MG63 (cell line): ENCODE measurements around the gene TMEM174. TPM values are rescaled to one million over a fixed set of nuclear protein-coding genes. Genes with fewer than 3 reads are reported as not detected.

Experiments
- DNase-seq: peaks from one replicate; pipeline ENCODE4 v3.0.0-alpha.2; 2020
- H3K27me3 ChIP-seq: fragments of 250-450 bp; sonication (Bioruptor Pico); 2 replicates; pipeline ENCODE4 v1.5.1; 2020; ENCODE audit warnings: mild to moderate bottlenecking, moderate library complexity
- H3K36me3 ChIP-seq: fragments of 250-450 bp; sonication (Bioruptor Pico); 2 replicates; pipeline ENCODE4 v1.5.1; 2020; ENCODE audit warnings: mild to moderate bottlenecking, moderate library complexity
- H3K4me3 ChIP-seq: fragments of 250-450 bp; sonication (Bioruptor Pico); 2 replicates; pipeline ENCODE4 v1.5.1; 2020; ENCODE audit warnings: mild to moderate bottlenecking, moderate library complexity
- H3K9me3 ChIP-seq: fragments of 250-450 bp; sonication (Bioruptor Pico); 2 replicates; pipeline ENCODE4 v1.5.1; 2020; ENCODE audit warnings: mild to moderate bottlenecking, moderate library complexity
- total RNA-seq: library from RNA; depleted of rRNA; stranded (reverse); fragments of >200 nt; shearing (Covaris generic); gene quantifications from 2 replicates; pipeline ENCODE4 v1.2.3, GENCODE V29; 2014; ENCODE audit warnings: low replicate concordance

TMEM174 gene
- total RNA-seq, 1 experiment from 2014 or later: not detected

GRCh38 chr5:73150876-73151275 is 22.1 kb upstream of the TMEM174 start:
- DNase-seq: no peak
- Histone ChIP-seq H3K36me3 (no peaks in the 10 kb centered on the region), H3K27me3 (no peaks in the 10 kb centered on the region), H3K9me3 (no peaks in the 10 kb centered on the region), H3K4me3 (no peak overlapping the region)

GRCh38 chr5:73151766-73152410 is 21.1 kb upstream of the TMEM174 start:
- Histone ChIP-seq H3K4me3 (no peak overlapping the region), H3K36me3 (no peaks in the 10 kb centered on the region), H3K9me3 (no peaks in the 10 kb centered on the region), H3K27me3 (no peaks in the 10 kb centered on the region)
- no peak for DNase-seq

- Histone ChIP-seq H3K4me3 (no peak overlapping the region), H3K9me3 (no peaks in the 10 kb centered on the region), H3K36me3 (no peaks in the 10 kb centered on the region), H3K27me3 (no peaks in the 10 kb centered on the region)
- DNase-seq: no peak
Observed at GRCh38 chr5:73152411-73153388, 20.3 kb upstream of the TMEM174 start.

DNA sequence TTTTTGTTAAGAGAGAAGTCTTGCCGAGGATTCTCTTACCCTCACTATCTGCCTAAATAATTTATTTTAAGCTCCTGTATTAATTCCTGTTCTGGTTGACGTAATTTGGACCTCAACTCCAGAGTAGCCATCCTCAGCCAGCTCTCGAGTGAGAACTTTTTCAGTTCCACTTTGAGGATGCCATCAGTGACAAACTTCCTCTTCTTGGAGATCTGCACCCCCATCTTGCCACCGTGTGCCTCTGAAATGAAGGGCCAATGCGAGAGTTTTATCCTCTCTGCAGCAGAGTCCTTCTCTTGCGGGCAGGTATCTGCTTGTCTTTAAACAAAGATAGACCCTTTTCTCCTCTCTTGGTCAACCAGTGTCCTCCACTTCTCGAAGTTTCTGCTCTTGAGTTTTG is 19.5 kb upstream of the TMEM174 start:
- no peaks in the 10 kb centered on the region for H3K27me3 ChIP-seq
- no peaks in the 10 kb centered on the region for H3K9me3 ChIP-seq
- no peak for DNase-seq
- H3K4me3 ChIP-seq: no peak overlapping the region
- H3K36me3 ChIP-seq: no peaks in the 10 kb centered on the region

- no peaks in the 10 kb centered on the region for H3K9me3 ChIP-seq
- H3K36me3 ChIP-seq: no peaks in the 10 kb centered on the region
- DNase-seq: no peak
- no peak overlapping the region for H3K4me3 ChIP-seq
- H3K27me3 ChIP-seq: no peaks in the 10 kb centered on the region
Observed at GRCh38 chr5:73154208-73155006, 18.6 kb upstream of the TMEM174 start.

- Histone ChIP-seq H3K27me3 (no peaks in the 10 kb centered on the region), H3K36me3 (no peaks in the 10 kb centered on the region), H3K4me3 (no peak overlapping the region), H3K9me3 (no peaks in the 10 kb centered on the region)
- DNase-seq: no peak
Observed at GRCh38 chr5:73155271-73156222, 17.4 kb upstream of the TMEM174 start.

DNA sequence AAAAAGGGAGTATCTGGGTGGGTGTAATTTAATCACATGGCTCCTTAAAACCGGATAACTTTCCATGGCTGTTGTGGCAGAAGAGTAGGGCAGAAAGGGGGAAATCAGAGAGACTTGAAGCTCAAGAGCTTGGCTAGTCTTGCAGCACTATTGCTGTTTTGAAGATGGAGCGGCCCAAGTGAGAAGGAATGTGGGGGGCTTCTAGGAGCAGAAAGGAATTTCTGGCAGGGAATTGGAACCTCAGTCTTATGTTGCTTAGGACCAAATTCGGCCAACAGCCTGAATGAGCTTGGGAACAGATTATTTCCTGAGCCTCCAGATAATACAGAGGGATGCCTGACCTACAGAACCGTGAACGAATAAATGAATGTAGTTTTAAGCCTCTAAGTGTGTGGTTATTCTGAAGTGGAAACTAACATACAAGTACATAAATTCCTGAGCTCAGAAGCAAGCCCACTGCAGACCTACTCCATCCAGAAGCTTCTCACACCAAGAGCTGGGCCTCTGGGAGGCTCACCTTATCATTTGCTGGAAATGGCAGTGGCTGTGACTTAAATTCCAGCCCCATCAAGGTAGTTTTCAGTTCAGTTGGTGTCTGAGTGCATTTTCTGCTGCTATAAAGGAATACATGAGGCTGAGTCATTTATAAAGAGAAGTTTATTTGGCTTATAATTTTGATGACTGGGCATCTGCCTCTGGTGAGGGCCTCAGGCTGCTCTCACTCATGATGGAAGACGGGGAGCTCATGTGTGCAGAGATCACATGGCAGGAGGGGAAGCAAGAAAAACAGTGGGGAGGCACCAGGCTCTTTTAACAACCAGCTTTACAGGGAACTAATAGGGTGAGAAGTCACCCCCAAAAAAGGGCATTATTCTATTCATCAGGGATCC is 15.3 kb upstream of the TMEM174 start:
- Histone ChIP-seq H3K9me3 (no peaks in the 10 kb centered on the region), H3K36me3 (no peaks in the 10 kb centered on the region), H3K4me3 (no peak overlapping the region), H3K27me3 (no peaks in the 10 kb centered on the region; the same call in 1 of the 2 replicates)
- DNase-seq: no peak

GRCh38 chr5:73158313-73158712 is 14.7 kb upstream of the TMEM174 start:
- no peaks in the 10 kb centered on the region; the same call in 1 of the 2 replicates for H3K27me3 ChIP-seq
- no peak for DNase-seq
- no peaks in the 10 kb centered on the region for H3K36me3 ChIP-seq
- no peaks in the 10 kb centered on the region for H3K9me3 ChIP-seq
- H3K4me3 ChIP-seq: no peak overlapping the region

DNA sequence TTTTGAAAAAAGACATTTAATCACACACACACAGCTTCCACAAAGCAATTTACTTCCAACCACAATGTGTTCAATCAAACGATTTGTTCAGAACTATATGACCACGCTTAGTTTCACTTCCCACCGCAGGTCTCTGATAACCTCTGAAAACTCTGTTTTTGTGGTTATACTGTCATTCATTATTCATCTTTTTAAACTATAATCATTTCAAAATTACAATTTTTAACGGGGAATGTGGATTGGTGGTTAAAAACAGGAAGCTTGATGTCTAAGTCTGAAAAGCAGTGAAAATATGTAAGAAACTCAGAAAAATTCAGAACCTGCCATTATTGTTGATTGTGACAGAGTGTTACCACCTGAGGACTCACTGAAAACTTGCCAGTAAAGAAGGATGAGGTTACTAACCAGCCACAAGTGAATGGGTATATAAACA is 12.7 kb upstream of the TMEM174 start:
- Histone ChIP-seq H3K4me3 (no peak overlapping the region), H3K36me3 (no peaks in the 10 kb centered on the region), H3K9me3 (no peaks in the 10 kb centered on the region), H3K27me3 (peaks cover 2% of the 10 kb centered on the region; the same call in 1 of the 2 replicates)
- no peak for DNase-seq

DNA sequence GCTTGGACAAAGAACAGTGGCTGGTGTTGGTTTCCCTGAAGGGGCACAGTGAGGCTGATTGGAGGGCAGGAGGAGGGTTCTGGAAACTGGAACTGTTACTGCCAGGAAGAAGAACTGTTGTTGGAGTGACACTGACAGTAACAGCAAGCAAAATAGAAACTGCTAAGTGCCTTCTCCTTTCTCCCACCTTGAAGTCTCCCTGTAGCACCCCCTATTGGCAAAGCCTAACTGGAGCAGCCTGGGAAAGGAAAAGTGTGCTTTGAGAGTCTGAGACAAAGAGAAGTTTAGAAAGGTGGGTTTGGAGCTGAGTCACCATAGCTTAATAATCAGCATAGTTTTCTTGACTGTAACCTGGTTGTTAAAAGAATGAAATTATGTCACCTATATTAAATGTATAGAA is 2.5 kb upstream of the TMEM174 start:
- H3K4me3 ChIP-seq: no peak overlapping the region
- no peak for DNase-seq
- H3K27me3 ChIP-seq: no peaks in the 10 kb centered on the region
- H3K36me3 ChIP-seq: no peaks in the 10 kb centered on the region
- no peaks in the 10 kb centered on the region for H3K9me3 ChIP-seq

DNA sequence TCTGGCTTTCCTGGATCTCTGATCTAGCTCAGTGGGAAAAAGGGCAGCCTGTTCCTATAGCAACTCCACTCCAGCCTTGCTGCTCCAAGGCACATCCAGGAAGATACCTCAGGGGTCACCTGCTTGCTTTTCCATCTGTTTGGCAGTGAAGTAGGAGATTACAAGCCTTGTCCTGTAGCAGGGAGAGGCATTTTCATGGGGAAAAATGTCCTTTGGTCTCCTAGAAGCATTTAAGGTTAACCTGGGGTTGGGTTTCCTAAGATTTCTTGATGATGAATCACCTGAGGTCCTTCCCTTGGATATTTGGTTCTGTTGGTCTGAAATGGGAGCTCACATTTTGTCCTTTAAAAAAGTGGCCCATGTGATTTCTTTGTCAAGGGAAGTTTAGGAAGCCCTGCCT is 1.5 kb upstream of the TMEM174 start:
- no peaks in the 10 kb centered on the region for H3K36me3 ChIP-seq
- H3K9me3 ChIP-seq: no peaks in the 10 kb centered on the region
- no peaks in the 10 kb centered on the region for H3K27me3 ChIP-seq
- DNase-seq: no peak
- no peak overlapping the region for H3K4me3 ChIP-seq

DNA sequence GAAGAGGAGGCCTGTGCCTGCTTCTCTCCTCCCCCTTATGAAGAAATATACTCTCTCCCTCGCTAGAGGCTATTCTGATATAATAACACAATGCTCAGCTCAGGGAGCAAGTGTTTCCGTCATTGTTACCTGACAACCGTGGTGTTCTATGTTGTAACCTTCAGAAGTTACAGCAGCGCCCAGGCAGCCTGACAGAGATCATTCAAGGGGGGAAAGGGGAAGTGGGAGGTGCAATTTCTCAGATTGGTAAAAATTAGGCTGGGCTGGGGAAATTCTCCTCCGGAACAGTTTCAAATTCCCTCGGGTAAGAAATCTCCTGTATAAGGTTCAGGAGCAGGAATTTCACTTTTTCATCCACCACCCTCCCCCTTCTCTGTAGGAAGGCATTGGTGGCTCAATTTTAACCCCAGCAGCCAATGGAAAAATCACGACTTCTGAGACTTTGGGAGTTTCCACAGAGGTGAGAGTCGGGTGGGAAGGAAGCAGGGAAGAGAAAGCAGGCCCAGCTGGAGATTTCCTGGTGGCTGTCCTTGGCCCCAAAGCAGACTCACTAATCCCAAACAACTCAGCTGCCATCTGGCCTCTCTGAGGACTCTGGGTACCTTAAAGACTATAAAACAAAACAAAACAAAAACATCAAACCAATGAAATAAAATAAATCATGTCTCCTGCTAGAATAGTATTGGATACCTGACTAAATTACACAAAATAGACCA is 1.3 kb downstream of the TMEM174 start:
- no peaks in the 10 kb centered on the region for H3K9me3 ChIP-seq
- no peaks in the 10 kb centered on the region for H3K27me3 ChIP-seq
- no peak overlapping the region for H3K4me3 ChIP-seq
- no peaks in the 10 kb centered on the region for H3K36me3 ChIP-seq
- DNase-seq: no peak

GRCh38 chr5:73176250-73176649 is 3.3 kb downstream of the TMEM174 start:
- Histone ChIP-seq H3K9me3 (no peaks in the 10 kb centered on the region), H3K4me3 (no peak overlapping the region), H3K27me3 (no peaks in the 10 kb centered on the region), H3K36me3 (no peaks in the 10 kb centered on the region)
- no peak for DNase-seq

- Histone ChIP-seq H3K36me3 (no peaks in the 10 kb centered on the region), H3K4me3 (no peak overlapping the region), H3K27me3 (no peaks in the 10 kb centered on the region), H3K9me3 (no peaks in the 10 kb centered on the region)
- no peak for DNase-seq
Observed at GRCh38 chr5:73178265-73178664, 5.3 kb downstream of the TMEM174 start.

DNA sequence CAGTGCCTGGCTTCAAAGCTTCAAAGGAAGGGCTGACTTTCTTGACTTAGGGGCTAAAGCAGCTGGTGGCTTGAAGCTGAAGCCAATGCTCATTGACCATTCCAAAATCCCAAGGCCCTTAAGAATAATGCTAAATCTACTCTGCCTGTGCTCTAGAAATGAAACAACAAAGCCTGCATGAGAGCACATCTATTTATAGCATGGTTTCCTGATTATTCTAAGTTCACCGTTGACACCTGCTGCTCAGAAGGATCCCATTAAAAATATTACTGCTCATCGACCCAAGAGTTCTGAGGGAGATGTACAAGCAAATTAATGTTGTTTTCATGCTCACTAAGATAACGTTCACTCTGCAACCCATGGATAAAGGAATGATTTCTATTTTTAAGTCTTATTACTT is 6.7 kb downstream of the TMEM174 start:
- H3K36me3 ChIP-seq: no peaks in the 10 kb centered on the region

More for the DNA sequence above, 6.7 kb downstream of the TMEM174 start:
- no peak for DNase-seq
- H3K4me3 ChIP-seq: no peak overlapping the region
- H3K9me3 ChIP-seq: no peaks in the 10 kb centered on the region
- no peaks in the 10 kb centered on the region for H3K27me3 ChIP-seq
